Memory B cell (primary cell): ENCODE data around the gene ITGA8.

Experiments used
- ATAC-seq: fragments of 150-1000 bp; cut with Tn5 transposase; 2 replicates; pipeline ENCODE4 v1.10.0; 2021; ENCODE audit warnings: low read depth, mild to moderate bottlenecking, moderate library complexity
- DNase-seq, 2 donors: peaks; one replicate each; pipeline ENCODE4 v3.0.0; 2022; ENCODE audit warnings: low spot score in 2 of 2
- H3K27ac Mint-ChIP-seq: one replicate; pipeline ENCODE4 v1.8.0; 2022; ENCODE audit warnings: mild to moderate bottlenecking, moderate library complexity, mixed read lengths
- H3K27me3 Mint-ChIP-seq: one replicate; pipeline ENCODE4 v1.8.0; 2022; ENCODE audit warnings: mixed read lengths
- H3K36me3 Mint-ChIP-seq: one replicate; pipeline ENCODE4 v1.8.0; 2022; ENCODE audit warnings: mild to moderate bottlenecking, mixed read lengths
- H3K4me1 Mint-ChIP-seq: one replicate; pipeline ENCODE4 v1.8.0; 2022; ENCODE audit warnings: mixed read lengths
- H3K4me3 Mint-ChIP-seq: one replicate; pipeline ENCODE4 v1.8.0; 2022; ENCODE audit warnings: mild to moderate bottlenecking, moderate library complexity, mixed read lengths
- H3K9me3 Mint-ChIP-seq: one replicate; pipeline ENCODE4 v1.8.0; 2022; ENCODE audit warnings: mixed read lengths

Gene ITGA8

DNA sequence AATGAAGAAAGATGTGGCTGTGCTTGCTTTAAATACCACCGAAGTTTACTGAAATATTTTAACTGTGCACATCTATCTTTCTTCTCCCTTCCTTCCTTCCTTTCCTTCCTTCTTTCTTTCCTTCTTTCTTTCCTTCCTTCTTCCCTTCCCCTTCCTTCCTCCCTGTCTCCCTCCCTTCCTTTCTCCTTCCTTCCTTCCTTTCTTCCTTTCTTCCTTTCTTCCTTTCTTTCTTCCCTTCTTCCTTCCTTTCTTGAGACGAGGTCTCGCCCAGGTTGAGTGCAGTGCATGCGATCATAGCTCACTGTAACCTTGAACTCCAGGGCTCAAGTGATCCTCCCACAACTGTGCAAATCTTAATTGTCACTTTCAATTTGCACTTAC, 190.9 kb downstream of the ITGA8 start:
- ATAC-seq (no peak), DNase-seq (no peak)
- H3K27ac Mint-ChIP-seq: no peak overlapping the region
- peaks cover 2% of the 10 kb centered on the region for H3K9me3 Mint-ChIP-seq
- peaks cover 2% of the 10 kb centered on the region for H3K27me3 Mint-ChIP-seq
- no peaks in the 10 kb centered on the region for H3K4me1 Mint-ChIP-seq
- no peaks in the 10 kb centered on the region for H3K36me3 Mint-ChIP-seq
- no peak overlapping the region for H3K4me3 Mint-ChIP-seq

DNA sequence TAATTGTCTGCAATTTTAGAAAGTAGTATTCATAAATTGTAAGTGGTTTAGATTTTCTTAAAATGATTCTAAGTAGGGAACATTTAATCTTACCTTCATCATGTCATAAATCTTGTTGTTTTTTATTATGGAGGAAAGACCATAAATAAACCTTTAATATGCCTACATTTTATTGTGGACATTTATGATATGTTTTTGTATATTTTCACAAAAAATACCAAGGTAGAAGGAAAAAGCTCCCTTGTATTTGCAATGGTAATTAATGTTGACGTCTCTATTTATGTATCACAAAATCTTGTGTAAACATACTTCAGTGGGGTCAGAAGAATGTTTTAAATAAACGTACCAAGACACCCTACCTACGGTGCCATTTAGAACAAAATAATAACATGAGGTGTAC, 193.0 kb downstream of the ITGA8 start:
- peaks cover 2% of the 10 kb centered on the region for H3K9me3 Mint-ChIP-seq
- no peak for ATAC-seq
- H3K27ac Mint-ChIP-seq: no peak overlapping the region
- H3K4me3 Mint-ChIP-seq: no peak overlapping the region
- no peaks in the 10 kb centered on the region for H3K36me3 Mint-ChIP-seq
- DNase-seq: no peak
- peaks cover 2% of the 10 kb centered on the region for H3K27me3 Mint-ChIP-seq
- H3K4me1 Mint-ChIP-seq: no peaks in the 10 kb centered on the region

DNA sequence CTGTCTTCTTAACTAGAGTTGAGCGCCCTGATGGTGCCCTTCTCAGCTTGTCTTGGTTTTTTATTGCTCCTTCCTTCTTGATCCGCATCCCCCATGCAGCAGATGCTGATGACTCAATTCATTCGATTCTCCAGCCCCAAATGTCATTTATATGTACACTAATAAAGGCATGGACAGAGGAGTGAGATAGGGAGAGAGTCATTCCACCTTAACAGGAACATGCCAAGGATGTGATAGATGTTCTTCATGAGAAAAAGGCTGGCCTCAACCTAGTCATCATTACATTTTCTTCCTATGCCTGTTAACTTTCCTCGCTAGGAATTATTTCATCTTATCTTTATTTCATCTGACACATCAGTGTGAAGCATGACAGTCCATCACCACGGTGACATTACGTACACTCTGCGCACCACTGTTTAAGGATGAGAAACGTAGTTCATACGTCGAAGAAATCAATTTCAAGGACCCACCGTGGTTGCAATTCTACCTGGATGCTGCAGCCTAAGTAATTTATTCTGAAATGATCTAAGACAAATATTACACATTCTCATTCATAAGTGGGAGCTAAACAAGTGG, 198.3 kb downstream of the ITGA8 start:
- DNase-seq (no peak), ATAC-seq (no peak)
- no peaks in the 10 kb centered on the region for H3K4me1 Mint-ChIP-seq
- H3K36me3 Mint-ChIP-seq: no peaks in the 10 kb centered on the region
- H3K27ac Mint-ChIP-seq: no peak overlapping the region
- H3K27me3 Mint-ChIP-seq: no peaks in the 10 kb centered on the region
- no peak overlapping the region for H3K4me3 Mint-ChIP-seq
- peaks cover 2% of the 10 kb centered on the region for H3K9me3 Mint-ChIP-seq

DNA sequence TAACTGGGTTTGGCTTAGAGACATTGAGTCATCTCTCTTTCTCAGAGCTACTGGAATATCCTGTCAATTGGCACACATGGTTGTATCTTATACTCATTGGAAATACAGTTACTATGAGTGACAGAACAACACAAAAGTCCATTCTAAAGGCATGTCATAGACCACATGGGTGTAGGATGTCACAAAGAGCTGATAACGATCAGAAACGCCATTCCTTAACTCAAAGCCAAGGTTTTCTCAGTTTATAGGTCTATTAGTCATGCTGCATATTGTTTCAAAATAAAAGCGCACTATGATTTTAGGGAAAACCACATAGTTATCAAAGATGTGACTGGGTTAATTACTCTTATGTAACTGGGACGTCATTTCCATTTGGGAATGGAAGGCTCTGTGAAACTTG, 201.5 kb downstream of the ITGA8 start:
- Mint-ChIP-seq H3K4me1 (no peaks in the 10 kb centered on the region), H3K9me3 (peaks cover 2% of the 10 kb centered on the region), H3K27ac (no peak overlapping the region), H3K27me3 (no peaks in the 10 kb centered on the region), H3K4me3 (no peak overlapping the region), H3K36me3 (no peaks in the 10 kb centered on the region)
- no peak for DNase-seq
- no peak for ATAC-seq

DNA sequence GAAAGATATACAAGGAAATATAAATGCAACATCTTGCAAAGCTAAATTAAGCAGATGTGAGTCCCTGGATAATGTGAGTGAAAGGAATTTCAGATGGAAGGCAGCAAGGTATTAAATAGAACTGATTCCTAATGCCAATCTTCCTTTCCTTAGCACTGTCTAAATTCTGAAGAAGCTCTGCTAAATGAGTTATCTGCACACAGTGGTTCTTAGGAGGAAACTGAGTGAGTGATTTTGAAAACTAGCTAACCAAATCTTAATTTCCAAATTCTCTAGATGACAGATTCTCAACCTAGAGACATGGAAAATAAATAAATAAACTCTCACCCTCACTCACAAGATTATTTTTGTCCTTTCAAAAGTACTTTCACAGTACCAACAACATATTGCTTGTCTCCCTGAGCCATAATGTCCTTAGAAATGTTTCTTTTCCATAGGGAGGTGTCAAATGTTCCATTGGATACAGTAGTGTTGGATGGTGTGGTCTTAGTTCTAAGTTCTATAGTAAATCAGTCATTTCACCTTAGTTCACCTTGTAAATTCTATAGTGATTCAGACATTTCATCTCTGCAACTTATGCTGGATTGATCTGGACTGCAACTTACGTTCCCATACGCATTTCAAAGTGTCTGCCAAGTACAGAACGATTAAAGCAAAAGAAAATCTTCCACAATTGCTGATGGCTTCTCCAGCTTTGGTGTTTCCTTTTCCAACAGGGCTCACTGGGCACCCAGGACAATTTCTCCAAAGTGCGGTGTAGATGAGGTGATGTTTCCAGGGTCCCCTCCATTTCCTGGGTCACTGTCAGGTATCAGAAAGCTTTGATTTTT, 203.3 kb downstream of the ITGA8 start:
- H3K9me3 Mint-ChIP-seq: peaks cover 3% of the 10 kb centered on the region
- DNase-seq (no peak), ATAC-seq (no peak)
- peaks cover 2% of the 10 kb centered on the region for H3K27me3 Mint-ChIP-seq
- H3K4me3 Mint-ChIP-seq: no peak overlapping the region
- no peak overlapping the region for H3K27ac Mint-ChIP-seq
- no peaks in the 10 kb centered on the region for H3K4me1 Mint-ChIP-seq
- no peaks in the 10 kb centered on the region for H3K36me3 Mint-ChIP-seq

DNA sequence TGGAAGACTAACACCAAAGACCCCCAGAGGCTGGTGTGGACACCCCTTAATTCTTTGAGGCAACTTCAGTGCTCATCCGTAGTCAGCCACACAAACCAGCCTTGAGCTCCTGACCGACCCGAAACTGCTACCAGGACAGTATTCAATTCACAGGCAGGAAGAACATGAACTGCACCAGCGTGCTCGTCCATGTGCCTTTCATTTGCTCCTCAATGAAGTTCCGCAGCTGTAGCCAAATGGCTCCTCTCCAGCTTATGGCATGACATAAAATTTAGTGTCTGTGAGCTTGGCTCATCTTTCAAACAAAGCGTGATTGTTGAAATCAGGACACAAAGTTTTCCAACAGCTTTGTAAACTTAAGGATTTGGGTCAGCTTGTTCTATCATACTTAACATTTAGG, 204.5 kb downstream of the ITGA8 start:
- Mint-ChIP-seq H3K27me3 (peaks cover 2% of the 10 kb centered on the region), H3K36me3 (no peaks in the 10 kb centered on the region), H3K4me3 (no peak overlapping the region), H3K9me3 (peaks cover 1% of the 10 kb centered on the region), H3K4me1 (no peaks in the 10 kb centered on the region), H3K27ac (no peak overlapping the region)
- no peak for ATAC-seq
- DNase-seq: no peak

DNA sequence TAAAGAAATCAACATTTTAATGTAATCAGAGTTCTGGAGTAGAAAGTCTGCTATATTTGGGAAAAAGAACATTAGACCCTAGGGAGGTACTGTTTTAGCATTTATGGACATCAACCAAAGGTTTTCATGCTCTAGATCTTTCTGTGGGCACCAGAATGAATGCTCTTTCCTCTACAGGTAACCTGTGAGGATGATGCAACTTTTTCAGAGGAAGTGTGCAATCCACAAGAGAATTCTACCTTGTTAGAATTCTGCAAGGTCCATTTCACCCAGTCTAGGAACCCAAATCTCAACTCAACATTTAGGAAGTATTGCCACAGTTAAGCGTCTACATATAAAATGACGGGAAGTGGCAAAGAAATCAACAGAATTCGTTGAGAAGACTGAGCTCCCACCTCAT, 208.8 kb downstream of the ITGA8 start:
- Mint-ChIP-seq H3K4me1 (no peaks in the 10 kb centered on the region), H3K36me3 (no peaks in the 10 kb centered on the region), H3K9me3 (peaks cover 4% of the 10 kb centered on the region), H3K27ac (no peak overlapping the region), H3K4me3 (no peak overlapping the region), H3K27me3 (peaks cover 3% of the 10 kb centered on the region)
- no peak for DNase-seq
- no peak for ATAC-seq

DNA sequence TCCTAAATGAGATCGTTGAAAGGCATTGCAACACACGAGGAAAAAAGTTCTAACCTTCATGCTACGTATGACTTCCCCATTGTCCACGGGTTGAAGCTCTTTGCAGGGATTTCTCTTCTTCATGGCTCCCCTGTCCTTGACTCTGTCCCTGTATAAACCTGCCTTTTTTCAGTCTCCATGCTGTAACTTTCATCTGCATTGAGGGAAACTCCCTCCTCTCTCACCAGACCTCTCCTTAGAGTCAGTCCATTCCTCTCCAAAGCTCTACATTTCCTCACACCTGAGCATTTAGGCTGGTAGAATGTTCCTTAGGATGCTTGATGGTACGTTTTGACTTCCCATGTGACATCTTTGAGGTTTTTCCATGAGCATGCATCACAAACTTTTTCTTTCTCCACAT, 214.4 kb downstream of the ITGA8 start:
- Mint-ChIP-seq H3K36me3 (no peaks in the 10 kb centered on the region), H3K4me1 (no peaks in the 10 kb centered on the region), H3K27ac (no peak overlapping the region), H3K9me3 (peaks cover 6% of the 10 kb centered on the region), H3K4me3 (no peak overlapping the region), H3K27me3 (peaks cover 12% of the 10 kb centered on the region)
- ATAC-seq (no peak), DNase-seq (no peak)

DNA sequence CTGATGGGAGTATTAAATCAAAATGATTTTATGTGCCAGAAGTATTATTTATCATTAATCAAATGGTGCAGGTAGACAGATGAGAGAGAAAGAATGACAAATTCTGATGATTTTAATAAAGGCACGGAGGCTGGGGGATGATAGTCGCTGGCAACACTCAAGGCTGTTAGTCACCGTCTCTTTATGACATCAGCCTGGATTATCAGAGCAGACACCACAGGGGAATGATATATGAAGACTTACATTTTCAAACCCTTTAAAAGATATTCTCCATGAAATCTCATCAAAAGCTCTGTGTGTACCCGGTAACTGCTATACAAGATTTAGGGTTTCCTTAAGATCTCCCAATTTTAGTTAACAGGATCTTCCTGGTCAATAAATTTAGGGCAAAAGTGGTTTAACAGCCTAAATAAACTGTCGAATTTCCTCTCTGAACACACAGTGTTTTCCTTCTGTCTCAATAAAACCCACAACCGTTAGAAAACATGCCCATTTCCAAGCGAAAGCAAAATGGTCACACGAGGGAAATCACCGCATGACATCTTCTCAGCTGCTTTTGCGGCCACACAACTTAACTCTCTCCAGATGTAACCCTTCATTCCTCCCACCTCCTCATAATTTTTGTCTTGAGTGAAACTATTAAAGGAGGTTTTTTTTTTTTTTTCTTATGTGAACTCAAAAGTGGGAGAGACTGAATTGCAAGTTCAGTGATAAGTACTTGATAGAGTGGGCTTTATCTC, 215.5 kb downstream of the ITGA8 start:
- Mint-ChIP-seq H3K4me3 (no peak overlapping the region), H3K4me1 (no peaks in the 10 kb centered on the region), H3K9me3 (peaks cover 6% of the 10 kb centered on the region), H3K36me3 (no peaks in the 10 kb centered on the region), H3K27ac (no peak overlapping the region), H3K27me3 (peaks cover 12% of the 10 kb centered on the region)
- ATAC-seq: no peak
- no peak for DNase-seq

DNA sequence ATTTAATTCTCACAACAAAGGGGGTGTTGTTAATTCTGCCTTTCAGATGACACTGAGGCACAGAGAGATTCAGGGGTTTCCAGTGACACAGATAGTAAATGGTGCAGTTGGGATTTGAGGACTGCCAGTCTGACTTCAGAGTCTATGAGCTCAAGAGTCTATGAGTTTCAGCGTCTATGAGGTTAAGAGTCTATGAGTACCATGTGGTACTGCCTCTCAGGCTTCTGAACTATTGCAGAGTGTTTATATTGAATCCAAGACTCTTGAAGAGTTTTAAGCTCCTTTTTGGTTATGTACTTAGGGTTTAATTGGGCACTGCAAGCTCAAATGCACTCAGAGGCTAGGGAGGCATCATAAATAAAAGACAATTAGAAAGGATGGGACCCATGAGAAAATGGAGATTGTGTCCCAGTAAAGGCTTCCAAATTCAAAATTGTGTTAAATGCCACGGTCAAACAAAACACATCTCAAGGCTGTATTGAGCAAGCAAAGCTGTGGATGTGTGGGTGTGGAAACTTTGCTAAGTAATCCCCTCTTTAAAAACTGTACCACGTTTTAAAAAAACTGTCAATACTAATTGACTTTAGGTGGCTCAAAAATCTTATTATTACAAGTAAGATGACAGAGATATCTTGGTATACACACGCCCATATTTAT, 224.7 kb downstream of the ITGA8 start:
- H3K27ac Mint-ChIP-seq: no peak overlapping the region
- no peaks in the 10 kb centered on the region for H3K36me3 Mint-ChIP-seq

DNA sequence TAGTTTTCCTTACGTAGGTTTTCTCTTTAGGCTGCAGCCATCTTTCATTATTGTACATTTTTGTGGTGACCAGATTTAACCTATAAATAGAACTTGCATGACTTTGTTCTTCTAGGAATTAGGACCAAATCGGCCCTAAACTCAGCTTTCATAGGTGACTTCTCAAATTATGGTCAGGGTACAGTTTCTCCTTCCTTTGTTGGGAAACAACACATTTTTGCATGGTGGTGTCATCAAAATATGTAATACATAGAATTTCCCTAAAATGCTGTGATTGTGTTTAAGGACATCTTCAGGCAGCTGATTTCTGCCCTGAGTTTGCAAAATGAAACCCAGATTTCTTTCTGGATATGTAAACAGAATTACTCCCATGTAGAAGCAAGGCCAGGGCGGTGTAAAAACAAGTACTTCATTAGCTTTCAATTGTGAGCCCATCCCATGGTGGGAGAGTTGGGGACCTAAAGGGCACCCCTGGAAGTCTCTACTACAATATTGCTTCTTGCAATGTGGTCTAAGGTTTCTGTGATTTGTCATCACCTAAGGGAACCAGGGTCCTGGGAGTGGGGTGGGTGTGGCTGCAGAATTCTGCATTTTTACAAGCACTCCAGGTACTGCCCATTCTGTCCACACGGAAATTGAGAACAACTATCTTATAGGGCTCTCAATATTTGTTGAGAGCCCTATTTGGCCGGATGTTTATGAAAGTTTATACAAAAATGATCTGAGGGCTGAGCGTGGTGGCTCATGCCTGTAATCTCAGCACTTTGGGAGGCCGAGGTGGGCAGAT, 227.7 kb downstream of the ITGA8 start:
- H3K36me3 Mint-ChIP-seq: no peaks in the 10 kb centered on the region
- H3K9me3 Mint-ChIP-seq: peaks cover 4% of the 10 kb centered on the region
- no peaks in the 10 kb centered on the region for H3K27me3 Mint-ChIP-seq
- no peaks in the 10 kb centered on the region for H3K4me1 Mint-ChIP-seq
- H3K4me3 Mint-ChIP-seq: no peak overlapping the region
- ATAC-seq (no peak), DNase-seq (no peak)
- H3K27ac Mint-ChIP-seq: no peak overlapping the region

More for the DNA sequence above, 224.7 kb downstream of the ITGA8 start:
- Mint-ChIP-seq H3K4me3 (no peak overlapping the region), H3K4me1 (no peaks in the 10 kb centered on the region), H3K27me3 (no peaks in the 10 kb centered on the region), H3K9me3 (peaks cover 1% of the 10 kb centered on the region)
- no peak for DNase-seq
- no peak for ATAC-seq

DNA sequence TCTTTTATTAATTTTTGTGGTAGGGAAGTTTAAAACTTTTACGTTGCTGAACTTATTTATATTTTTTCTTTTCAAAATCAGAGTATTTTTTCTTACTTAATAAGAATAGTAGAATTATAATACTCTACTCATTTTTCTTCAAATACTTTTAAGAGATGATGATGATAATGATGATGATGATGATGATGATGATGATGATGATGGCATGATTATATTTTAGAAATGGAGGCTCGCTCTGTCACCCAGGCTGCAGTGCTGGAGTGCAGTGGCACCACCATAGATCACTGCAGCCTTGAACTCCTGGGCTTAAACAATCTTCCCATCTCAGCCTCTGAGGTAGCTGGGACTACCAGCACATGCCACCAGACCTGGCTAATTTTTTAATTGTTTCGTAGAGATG, 230.3 kb downstream of the ITGA8 start:
- no peak for DNase-seq
- Mint-ChIP-seq H3K4me3 (no peak overlapping the region), H3K4me1 (no peaks in the 10 kb centered on the region), H3K27me3 (no peaks in the 10 kb centered on the region), H3K36me3 (no peaks in the 10 kb centered on the region), H3K27ac (no peak overlapping the region), H3K9me3 (peaks cover 5% of the 10 kb centered on the region)
- no peak for ATAC-seq

DNA sequence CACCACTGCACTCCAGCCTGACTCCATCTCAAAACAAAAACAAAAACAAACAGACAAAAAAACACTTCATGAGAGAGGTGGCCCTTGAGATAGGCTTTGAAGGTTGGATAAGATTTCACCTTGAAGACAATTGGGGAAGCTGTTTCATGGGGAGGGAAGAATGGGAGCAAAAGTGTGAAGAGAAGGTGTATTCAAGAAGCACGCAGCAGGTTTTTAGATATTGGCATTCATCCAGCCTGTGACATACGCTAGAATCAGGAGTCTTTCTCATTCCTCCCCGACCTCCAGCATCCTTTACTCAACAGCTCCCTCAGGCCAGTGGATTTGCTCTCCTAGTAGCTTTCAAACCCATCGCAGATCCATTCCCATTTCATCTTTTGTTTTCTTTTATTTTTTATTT, 232.3 kb downstream of the ITGA8 start:
- Mint-ChIP-seq H3K27me3 (peaks cover 1% of the 10 kb centered on the region), H3K9me3 (peaks cover 5% of the 10 kb centered on the region), H3K4me3 (no peak overlapping the region), H3K27ac (no peak overlapping the region), H3K36me3 (no peaks in the 10 kb centered on the region), H3K4me1 (no peaks in the 10 kb centered on the region)
- no peak for DNase-seq
- ATAC-seq: no peak
